ENCODE measurements around the gene BST2.

DNA sequence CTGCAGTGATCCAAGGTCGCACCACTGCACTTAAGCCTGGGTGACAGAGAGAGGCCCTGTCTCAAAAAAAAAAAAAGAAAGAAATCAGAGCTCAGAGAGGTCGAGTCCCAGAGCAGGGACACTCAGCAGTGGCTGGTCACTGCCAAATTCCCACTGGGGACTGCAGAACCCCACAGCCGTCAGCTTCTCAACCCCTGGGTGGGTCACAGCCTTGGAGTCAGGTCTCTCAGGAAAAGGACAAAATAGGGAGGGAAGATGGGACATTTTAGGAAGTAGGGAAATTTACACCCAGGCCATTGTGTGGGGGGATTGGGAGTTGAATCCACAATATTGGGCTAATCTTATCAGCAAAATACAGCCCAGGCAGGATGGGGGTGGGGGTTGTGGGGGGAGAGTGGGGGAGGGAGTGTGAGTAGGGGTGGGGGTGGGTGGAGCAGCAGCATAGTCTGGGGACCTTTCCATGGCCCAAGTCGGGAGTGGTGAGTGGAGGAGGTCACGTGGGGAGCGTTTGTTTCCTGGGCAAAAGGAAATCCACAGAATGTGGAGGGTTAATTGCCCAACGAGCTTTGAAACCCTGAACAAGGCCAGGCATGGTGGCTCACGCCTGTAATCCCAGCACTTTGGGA is 6.4 kb downstream of the BST2 start:
- TF ChIP-seq, protein P1, sequence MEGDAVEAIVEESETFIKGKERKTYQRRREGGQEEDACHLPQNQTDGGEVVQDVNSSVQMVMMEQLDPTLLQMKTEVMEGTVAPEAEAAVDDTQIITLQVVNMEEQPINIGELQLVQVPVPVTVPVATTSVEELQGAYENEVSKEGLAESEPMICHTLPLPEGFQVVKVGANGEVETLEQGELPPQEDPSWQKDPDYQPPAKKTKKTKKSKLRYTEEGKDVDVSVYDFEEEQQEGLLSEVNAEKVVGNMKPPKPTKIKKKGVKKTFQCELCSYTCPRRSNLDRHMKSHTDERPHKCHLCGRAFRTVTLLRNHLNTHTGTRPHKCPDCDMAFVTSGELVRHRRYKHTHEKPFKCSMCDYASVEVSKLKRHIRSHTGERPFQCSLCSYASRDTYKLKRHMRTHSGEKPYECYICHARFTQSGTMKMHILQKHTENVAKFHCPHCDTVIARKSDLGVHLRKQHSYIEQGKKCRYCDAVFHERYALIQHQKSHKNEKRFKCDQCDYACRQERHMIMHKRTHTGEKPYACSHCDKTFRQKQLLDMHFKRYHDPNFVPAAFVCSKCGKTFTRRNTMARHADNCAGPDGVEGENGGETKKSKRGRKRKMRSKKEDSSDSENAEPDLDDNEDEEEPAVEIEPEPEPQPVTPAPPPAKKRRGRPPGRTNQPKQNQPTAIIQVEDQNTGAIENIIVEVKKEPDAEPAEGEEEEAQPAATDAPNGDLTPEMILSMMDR (IDR thresholded peaks at IDR 0.05) = no peak
- no peak for TF ChIP-seq POLR2A (IDR thresholded peaks at IDR 0.05)
